D341Med (cell line): ENCODE measurements around the gene CACNB4.
A peak's percentile ranks its signal among the peaks of the same experiment; 100 is the strongest.
"Not testable (repeated sequence)": the region's sequence is repeated elsewhere in the genome, so short reads cannot be mapped to it uniquely, and the experiment has no call there.

Experiments
- DNase-seq: peaks from one replicate; pipeline ENCODE4 v3.0.0; 2012; ENCODE audit warnings: low spot score

CACNB4 gene

DNA sequence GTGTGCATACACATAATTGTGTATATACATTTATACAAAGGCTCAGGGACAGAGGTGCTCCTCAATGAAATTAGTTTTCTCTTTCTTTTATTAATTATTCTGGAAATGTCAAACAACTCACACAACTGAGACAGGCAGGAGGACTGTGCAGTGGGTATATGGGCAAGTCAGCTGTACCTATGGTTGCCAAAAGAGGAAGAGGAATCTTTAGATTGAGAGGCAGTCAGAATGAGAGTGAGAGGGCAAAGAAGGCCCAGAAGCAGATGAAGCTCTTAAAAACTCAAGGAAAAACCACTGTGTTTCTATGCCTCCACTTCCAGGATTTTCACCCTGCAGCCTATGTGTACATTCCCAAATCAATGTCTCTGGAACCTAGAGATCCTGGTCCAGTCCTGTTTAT is 79.1 kb downstream of the CACNB4 start:
- DNase-seq = no peak

DNA sequence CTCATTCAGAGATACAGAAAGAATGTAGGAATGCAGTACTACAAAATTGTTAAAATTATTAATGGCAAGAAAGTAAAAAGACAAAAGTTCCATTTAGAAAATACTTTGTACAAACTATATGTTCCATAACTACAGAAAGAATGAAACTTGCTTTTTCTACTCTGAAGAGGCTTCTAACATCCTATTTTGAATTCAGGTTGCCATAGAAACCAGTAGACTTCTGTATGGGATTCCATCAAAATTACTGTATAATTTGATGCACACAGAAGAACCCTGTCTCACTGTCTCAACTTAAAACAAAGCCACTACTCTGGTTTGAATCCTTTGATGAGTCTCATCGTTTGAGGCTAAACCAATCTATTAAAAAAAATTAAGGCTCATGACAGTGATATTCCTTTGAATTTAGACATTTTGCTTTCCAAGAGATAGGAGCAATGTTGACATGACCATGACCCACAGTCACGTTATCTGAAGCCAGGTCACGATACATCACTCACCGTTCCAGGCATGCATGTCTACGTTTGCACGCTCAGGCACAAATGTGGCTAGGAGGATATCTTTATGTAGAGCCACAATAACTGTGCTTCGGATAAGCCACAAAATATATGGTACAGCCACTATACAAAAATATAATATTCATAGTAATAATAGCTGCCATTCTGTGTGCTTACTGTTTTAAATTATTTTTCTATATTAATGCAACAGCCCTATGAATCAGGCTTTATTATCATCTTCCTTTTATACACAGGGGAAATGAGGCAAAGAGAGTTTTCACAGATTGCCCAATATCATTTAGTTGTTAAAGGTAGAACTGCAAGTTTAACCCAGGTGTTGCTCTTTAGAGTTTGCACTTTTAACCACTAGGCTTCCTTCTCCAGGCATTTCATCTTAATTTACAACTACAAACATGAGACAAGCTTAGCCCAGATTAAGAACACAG is 82.4 kb downstream of the CACNB4 start:
- no peak for DNase-seq

DNA sequence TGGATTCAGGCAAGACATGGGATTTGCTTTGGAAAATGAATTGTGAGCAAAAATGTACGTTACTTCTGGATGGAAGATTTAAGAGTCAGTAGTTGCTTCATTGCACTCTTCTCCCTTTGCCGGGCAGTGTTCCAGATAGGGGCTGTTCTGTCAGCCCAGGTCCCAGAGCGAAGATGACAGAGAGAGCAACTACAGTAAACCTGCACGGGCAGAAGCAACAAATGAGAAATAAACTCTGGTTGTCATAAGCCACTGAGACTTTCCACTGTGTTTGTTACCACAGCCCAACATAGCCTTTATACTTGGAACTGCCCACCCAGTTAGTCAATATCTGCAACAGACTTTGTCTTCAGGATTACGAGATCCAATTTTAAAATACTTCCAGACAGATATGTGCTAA is 83.3 kb downstream of the CACNB4 start:
- DNase-seq = no peak

DNA sequence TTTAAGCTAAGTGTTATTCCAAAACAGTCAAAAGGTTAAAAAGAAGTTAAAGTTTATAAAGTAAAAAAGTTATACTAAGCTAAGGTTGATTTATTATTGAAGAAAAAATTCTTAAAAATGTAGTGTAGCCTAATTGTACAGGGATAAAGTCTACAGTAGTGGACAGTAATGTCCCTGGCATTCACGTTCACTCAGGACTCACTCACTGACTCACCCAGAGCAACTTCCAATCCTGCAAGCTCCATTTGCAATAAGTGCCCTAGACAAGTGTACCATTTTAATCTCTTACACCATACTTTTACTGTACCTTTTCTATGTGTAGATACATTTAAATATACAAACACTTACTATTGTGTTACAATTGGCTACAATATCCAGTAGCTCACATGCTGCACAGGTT is 86.1 kb downstream of the CACNB4 start:
- DNase-seq = no peak

DNA sequence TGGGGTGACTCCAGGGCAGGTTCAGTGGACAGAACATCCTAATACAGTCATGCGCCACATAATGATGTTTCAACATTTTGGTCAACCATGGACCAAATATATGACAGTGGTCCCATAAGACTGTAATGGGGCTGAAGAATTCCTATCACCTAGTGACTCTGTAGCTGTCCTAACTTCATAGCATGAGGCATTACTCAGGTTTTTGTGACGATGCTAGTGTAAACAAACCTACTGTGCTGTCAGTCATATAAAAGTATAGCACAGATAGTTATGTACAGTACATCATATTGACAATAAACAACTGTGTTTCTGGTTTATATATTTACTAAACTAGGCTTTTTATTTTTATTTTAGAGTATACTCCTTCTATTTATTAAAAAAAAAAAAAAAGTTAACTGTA is 87.1 kb downstream of the CACNB4 start:
- DNase-seq = no peak

DNA sequence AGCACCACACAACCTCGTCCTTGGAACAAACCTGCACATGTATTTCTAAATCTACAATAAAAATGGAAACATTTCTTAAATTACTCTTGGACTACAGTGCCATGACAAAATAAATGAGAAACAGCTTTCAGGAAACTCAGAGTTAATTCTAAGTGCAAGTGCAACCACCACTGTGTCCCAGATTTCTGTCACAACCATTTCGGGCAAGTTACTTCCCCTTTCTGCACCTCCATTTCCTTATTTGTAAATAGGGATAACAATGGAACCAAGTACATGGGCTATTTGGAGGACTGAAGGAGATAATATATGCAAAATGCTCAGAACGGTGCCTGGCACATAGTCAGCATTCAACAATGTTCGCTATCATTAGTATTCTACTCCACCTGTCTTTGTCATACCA is 93.2 kb downstream of the CACNB4 start:
- DNase-seq = no peak

DNA sequence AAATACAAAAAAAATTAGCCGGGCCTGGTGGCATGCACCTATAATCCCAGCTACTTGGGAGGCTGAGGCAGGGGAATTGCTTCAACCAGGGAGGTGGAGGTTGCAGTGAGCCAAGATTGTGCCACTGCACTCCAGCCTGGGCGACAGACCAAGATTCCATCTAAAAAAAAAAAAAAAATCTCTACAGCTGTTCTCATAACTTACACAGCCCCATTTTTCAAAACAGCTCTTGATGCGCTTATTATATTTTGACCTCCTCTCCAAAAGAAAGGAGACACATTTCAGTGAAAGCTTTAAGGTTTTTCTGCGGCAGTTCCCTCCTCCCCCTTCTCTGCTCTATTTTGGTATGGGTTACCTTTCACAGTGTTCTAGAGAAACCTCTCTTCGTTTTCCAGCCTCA is 95.6 kb downstream of the CACNB4 start:
- DNase-seq = not testable (repeated sequence)

DNA sequence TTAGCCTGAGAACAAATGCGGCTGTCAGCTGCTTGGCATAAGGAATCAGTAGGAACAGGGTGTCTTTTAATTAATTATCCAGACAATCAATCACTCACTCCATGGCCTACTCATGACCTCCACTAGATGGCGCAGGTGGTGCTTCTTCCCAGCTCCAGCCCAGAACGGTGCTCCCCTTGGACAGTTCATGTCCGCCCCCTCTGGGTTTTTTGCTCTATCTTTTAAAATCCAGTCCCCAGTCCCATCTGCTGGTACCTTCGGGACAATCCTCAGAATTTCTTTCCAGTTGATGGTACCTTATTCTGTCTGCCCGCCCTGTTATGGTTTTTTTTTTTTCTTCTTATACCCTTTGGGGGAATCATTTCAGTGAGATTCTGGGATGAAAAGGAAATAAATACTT is 99.8 kb downstream of the CACNB4 start:
- peak; percentile 74 for DNase-seq

DNA sequence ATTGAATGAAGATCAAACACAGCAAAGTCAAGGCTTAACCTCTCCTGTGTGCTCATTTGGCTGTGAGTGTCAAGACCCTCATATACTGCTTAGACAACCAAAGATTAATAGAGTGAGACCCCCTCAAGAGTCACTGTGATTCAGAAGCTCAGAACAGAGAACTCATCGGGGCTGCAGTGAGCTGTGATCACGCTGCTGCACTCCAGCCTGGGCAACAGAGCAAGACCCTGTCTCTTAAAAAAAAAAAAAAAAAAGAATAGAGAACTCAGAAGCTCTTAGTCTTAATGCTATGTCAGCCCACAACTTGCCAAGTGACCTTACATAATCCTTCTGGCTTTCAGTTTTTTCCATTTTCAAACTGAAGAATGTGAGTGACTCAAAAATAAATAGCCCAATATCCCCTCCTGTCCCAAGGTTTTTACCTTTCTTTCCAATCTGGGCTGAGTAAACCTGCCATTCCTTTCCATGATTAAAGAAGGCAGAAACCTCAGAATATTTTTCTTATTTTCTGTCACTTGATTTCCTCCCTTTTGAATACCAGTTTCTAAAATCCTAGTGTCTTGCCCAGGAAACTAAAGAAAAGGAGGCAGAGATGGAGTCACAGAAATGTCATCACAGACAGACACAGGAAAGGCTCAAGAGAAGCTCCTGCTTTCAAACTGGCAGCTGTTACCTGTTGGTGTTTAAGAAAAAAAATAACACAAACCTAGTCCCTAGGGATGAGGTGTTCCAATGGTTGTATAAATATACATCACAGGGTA is 102.4 kb downstream of the CACNB4 start:
- no peak for DNase-seq

DNA sequence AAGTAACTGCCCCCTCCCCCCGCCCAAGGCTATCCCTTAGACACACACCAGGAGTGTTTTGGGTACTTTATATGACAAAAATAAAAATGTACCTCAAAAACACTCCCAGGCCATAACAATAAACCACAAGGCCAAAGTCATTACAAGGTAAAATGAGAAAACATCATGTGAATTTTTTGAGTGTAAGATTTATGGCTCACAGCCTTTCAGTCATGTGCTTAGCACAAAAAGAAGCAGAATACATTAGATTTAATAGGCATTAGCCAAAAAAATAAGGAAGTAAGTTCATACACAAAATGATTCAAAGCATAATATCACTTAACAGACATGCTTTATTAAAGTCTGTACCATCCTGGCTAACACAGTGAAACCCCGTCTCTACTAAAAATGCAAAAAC is 103.7 kb downstream of the CACNB4 start:
- DNase-seq = no peak

DNA sequence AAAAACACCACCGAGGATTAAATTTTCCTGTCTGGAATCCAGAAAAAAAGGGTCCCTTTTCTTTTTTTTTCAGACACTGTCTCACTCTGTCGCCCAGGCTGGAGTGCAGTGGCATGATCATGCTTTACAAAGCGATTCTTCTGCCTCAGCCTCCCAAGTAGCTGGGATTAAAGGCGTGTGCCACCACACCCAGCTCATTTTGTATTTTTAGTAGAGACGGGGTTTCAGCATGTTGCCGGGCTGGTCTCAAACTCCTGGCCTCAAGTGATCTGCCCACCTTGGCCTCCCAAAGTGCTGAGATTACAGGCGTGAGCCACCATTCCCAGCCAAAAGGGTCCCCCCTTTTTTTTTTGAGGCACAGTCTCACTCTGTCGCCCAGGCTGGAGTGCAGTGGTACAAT is 104.7 kb downstream of the CACNB4 start:
- not testable (repeated sequence) for DNase-seq

DNA sequence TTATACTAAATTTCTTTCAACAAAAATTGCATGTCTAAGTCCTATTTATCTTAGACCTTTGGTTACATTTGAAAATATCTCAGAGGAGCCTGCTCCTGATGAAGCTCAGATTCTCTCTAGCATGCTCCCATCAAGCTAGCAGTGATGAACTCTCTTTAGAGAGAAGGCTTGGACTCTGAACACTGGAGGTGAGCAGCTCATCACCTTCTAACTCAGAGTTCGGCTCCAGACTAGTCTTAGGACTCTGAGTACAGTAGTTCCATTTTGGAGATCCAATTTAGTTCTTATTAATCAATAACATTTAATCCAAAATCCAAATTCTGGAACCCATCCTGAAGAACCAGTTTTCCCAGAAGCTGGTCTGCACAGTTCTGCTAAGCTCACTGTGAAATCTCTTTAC is 107.8 kb downstream of the CACNB4 start:
- DNase-seq = no peak

DNA sequence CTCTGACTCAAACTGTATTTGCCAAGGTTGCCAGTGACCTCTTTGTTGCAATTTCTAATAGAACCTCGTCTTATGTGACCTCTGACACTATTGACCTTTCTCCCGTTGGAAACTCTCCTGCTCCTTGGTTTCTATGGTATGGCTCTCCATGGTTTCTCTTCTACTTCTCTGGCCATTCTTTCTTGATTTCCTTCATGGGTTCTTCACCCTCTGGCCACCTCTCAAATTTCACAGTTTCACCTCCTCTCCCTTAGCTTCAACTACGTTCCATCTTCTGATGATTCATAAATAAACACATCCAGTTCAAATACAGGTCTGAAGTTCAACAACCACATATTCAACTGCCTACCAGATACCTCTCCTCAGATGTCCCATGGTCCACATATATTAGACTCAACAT is 109.5 kb downstream of the CACNB4 start:
- no peak for DNase-seq

DNA sequence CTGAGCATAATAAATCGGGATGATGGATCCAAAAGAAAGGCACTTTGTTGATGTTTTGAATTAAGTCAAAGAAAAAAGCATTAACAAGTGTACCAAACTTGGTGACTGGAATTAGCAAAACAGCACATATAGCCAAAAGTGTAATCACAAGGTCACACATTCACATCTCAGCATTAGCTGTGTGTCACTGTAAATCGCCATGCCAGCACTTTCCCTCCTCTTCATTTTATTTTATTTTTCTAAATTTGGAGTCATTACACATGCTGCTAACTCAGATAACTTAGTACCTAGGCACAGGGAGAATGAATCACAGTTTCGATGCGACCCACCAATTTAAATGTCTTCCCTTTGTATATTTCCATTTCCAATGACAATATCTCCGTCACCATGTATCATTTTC is 111.4 kb downstream of the CACNB4 start:
- DNase-seq = no peak

DNA sequence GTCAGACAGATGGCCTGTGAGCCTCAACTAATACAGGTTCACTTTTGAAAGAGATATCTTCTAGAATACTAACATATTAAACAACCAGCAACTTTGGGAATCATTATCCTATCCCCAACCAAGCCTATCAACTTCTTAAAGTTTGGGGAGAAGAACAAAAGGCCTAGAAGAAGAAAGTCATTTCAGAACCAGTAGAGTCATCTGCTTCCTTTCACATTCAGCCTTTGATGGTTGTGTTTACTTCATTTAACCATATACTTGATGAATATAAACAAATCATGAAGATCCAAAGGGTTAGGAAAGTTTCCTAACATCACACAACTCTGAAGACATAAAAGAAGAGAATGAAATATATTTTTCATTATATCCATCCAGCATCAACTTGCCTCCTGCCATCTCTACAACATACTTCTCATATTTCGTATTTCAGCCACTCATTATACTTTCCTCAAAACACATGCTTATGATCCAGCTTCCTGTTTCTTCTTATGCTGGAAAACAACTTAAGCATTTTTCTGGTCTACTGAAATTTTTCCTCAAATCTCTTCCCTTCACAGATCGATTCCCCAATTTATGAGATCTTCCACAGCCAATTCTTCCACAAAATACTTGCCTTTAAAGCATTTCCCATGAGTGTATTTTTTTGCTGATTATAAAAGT is 114.3 kb downstream of the CACNB4 start:
- DNase-seq = no peak

DNA sequence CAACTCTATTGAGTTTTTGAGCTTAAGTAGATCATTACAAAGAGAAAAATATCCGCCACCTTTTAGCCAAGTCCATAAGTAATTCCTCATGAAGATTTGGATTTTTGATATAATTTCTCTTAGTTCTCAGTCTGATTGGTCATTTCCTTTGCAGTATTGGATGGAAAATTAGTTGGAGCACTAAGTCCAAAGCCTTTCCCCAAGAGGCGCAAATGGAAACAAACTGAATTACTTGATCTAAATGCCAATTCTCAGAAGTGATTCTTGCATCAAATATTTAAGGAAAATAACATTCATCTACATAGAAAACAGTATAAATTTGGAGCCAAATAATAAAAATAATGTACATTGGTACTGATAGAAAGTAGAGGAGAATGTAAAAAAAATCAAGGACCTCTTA is 115.6 kb downstream of the CACNB4 start:
- DNase-seq = no peak

DNA sequence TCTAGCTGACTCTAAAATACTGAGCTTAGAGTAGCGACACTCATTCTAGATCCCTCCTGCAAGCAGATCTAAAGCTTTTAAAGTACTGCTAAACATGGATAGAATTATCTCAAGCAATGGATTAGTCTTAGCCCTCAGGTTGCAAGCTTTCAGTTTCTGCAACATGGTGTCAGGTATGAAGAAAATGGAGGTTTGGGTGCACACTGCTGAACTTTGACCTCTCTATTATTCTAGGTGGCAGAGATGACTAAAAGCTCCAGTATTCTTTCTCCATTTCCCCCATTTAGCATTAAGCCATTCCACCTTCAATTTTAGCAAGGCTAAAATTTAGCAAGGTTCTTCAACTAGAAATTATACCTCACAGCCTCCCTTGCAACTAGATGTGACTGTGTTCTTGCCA is 117.0 kb downstream of the CACNB4 start:
- no peak for DNase-seq

DNA sequence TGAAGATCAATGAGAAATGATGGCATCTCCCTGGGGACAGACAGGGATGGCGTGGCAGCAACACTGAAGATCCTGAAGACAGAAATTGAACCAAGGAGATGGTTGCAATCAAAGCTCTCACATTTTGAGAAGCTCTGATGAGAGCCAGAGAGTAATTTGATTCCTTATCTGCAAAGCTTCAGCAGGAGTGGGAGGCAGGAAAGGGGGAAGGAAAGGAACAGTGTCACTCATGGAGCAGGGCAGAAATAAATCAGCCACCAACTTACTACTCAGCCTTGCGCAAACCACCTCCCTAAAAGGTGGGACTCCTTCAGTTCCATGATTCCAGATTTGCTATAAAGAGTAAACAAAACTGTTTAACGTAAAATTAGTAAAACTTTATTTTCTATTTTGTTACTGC is 119.2 kb downstream of the CACNB4 start:
- no peak for DNase-seq

DNA sequence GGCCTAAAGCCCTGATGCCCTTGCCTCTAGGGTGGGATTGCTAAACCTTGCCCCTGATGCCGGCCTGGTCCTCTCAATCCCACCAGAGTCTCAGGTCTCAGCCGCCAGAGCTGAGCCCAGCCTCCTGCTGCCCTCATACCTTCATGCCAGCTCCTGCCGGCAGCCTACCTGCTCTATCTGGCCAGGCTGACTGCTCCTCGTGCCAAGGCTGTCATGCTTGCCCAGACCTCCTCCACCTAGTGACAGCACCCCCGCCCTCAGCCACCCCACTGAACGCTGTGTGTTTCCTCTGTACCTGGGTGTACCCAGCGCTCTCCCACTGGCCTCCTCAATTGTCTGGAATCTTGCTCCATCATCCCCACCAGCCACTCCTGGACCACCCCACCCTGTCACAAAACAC is 120.1 kb downstream of the CACNB4 start:
- no peak for DNase-seq

DNA sequence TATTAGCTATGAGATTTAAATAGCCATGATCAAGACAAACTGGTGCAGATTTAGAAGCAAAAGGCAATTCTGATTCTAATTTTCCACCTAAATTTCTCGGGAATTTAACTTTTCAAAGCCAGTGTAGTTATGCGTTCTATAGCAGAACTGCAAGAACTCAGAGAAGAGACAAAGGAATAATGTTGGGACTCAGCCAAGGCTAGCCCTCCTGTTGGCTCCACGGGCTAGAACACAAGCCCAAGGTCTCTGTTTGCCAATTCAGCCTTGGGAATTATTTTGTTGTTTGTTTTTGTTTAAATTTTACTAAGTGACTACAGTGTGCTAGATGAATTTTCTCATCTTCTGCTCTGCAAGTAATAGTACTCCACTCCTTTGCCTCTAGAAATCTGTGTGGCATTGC is 121.2 kb downstream of the CACNB4 start:
- no peak for DNase-seq

DNA sequence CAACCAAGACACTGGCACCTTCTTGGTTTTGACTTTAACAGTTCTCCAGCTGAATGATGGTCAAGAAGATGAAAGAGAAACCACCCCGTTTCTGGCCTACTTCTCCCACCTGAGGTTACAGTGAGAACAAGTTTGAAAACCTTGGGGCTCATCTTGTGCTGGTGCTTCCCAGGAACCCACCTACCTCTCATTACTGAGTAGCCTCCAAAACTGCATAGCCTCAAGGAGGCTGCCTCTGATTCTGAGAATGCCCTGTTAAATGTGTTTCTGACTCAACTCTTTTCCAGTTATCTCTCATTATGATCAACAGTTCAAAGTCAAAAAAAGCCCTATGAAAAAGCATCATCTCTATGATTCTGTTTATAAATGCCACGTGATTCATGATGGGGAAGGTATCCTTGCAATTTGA is 121.9 kb downstream of the CACNB4 start:
- DNase-seq = no peak

DNA sequence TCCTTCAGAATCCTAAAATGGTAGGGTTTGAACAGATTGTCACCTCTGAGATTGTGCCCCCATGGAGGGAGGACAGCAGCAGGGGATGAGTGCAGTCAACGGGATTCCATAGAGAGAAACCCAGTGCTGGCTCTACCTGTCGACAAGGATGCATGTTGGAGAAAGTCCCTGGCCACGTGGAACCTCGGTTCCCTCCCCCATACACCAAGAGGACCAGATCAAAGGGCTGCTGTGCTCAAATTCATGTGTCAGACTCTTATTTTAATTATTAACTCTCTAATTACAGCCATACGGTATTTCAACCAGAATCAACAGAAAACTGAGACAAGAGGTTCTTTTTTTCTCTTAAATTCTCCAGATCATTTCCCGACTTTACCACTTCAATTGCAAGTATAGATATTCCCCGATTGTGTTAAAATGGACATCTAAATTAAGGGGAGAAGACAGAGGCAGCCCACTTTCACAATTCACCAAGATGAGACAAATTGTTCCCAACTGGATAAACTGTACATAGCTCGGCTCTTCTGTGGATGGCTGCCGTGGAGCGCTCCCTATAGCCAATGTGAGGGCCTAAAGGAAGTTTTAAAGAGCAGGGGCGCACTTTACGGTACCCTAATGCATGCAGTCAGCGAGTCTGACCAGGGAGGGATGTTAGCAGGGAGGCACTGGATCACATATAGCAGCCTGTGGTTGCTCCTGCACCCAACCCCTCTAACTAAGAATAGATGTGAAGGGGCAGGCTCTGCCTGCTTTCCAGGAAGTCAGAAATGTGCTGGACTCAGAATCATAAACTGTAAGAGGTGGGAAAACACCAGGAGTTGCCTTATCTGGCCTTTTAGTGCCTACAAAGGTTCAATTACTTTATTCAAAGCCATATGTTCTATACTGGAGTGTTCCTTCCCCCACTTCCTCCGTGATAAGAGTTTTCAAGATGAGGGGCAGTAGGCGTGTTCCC is 123.1 kb downstream of the CACNB4 start:
- no peak for DNase-seq
